Mammary epithelial cell (primary cell): ENCODE measurements around the gene RIMS3.

ENCODE experiments used
- EZH2 ChIP-seq: IDR thresholded peaks from 2 replicates; pipeline ENCODE4 v1.6.1; 2012; ENCODE audit warnings: low read length, inconsistent platforms, borderline replicate concordance
- TF ChIP-seq, protein P1 (sequence below), 2 donors: IDR thresholded peaks in 1 of 2; conservative IDR thresholded peaks in 1 of 2; 2 replicates each; pipeline ENCODE4 v1.5.1; 2011 to 2012; ENCODE audit warnings: inconsistent platforms in 2 of 2, low read length in 2 of 2, mild to moderate bottlenecking in 2 of 2, control low read depth in 1 of 2, low read depth in 1 of 2; ENCODE audit not compliant: insufficient read depth in 1 of 2; ENCODE audit errors: extremely low read depth in 1 of 2

DNA sequence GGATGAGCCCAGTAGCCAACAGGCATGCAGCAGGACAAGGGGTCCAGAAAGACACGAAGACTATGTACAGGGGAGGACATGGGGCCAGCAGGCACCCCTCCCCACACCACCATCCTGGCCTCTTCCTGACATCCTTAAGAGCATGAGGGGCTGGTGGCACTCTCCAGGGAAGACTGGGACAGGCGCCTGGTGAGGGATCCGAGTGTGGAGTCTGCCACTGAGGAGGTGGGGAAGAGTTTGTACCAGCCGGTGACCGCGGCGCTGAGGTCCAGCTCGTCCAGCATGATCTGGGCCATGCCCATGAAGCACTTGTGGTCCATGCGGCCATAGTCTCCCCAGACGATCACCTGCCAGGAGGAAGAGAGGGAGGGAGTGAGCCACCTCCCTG, 39.1 kb downstream of the RIMS3 start:
- no peak for TF ChIP-seq EZH2
- TF ChIP-seq, protein P1, sequence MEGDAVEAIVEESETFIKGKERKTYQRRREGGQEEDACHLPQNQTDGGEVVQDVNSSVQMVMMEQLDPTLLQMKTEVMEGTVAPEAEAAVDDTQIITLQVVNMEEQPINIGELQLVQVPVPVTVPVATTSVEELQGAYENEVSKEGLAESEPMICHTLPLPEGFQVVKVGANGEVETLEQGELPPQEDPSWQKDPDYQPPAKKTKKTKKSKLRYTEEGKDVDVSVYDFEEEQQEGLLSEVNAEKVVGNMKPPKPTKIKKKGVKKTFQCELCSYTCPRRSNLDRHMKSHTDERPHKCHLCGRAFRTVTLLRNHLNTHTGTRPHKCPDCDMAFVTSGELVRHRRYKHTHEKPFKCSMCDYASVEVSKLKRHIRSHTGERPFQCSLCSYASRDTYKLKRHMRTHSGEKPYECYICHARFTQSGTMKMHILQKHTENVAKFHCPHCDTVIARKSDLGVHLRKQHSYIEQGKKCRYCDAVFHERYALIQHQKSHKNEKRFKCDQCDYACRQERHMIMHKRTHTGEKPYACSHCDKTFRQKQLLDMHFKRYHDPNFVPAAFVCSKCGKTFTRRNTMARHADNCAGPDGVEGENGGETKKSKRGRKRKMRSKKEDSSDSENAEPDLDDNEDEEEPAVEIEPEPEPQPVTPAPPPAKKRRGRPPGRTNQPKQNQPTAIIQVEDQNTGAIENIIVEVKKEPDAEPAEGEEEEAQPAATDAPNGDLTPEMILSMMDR (conservative IDR thresholded peaks at IDR 0.05 in 1 of 2, IDR thresholded peaks at IDR 0.05 in 1 of 2; ENCODE audit: extremely low read depth in 1 of 2, insufficient read depth in 1 of 2, low read depth in 1 of 2, low read length in 2 of 2), result no peak
